Ovary (tissue), 3 donors: ENCODE results near the gene FBN1.

Experiments used
- EP300 ChIP-seq: sonication (generic); formaldehyde crosslinking; IDR thresholded peaks from one replicate; pipeline ENCODE4 v1.6.1; 2017; ENCODE audit warnings: antibody characterized with exemption
- POLR2A ChIP-seq: fragments of 450-650 bp; IDR thresholded peaks from one replicate; pipeline ENCODE4 v1.6.1; 2017; ENCODE audit warnings: antibody characterized with exemption, mild to moderate bottlenecking, moderate library complexity
- TF ChIP-seq, protein P1 (sequence below), 3 donors: fragments of 450-650 bp in 2 of 3; fragments of 200-600 bp in 1 of 3; IDR thresholded peaks; one replicate each; pipeline versions ENCODE4 v1.5.1 to v1.8.0; 2016 to 2022; ENCODE audit warnings: antibody characterized with exemption in 3 of 3, mild to moderate bottlenecking in 1 of 3
- donor health status: DM: no; HTN: no; CAD: no.

DNA sequence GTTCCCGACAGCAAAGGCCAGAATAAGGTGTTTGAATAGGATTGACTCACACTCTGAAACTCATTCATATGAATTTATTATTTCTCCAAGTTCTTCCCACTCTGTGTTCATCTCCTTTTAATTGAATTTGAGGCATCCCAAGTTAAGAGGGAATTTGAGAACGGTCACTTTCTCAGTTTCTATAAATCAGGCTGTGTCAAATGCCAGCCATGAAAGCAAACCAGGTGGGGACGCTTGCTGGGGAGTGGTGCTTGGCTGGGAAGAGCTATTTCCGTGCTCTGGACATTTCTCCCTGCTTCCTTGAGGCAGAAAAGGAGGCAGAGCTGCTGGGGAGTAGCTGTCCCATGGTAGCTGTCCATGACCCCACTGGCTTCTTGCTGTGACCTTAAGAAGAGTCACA, 116.6 kb downstream of the FBN1 start:
- TF ChIP-seq, protein P1, sequence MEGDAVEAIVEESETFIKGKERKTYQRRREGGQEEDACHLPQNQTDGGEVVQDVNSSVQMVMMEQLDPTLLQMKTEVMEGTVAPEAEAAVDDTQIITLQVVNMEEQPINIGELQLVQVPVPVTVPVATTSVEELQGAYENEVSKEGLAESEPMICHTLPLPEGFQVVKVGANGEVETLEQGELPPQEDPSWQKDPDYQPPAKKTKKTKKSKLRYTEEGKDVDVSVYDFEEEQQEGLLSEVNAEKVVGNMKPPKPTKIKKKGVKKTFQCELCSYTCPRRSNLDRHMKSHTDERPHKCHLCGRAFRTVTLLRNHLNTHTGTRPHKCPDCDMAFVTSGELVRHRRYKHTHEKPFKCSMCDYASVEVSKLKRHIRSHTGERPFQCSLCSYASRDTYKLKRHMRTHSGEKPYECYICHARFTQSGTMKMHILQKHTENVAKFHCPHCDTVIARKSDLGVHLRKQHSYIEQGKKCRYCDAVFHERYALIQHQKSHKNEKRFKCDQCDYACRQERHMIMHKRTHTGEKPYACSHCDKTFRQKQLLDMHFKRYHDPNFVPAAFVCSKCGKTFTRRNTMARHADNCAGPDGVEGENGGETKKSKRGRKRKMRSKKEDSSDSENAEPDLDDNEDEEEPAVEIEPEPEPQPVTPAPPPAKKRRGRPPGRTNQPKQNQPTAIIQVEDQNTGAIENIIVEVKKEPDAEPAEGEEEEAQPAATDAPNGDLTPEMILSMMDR (IDR thresholded peaks at IDR 0.05): no peak
- TF ChIP-seq EP300 (no peak), POLR2A (no peak)
